Ramos (cell line): ENCODE results near the gene TBC1D9.

Experiments
- in situ Hi-C: fragments of 300-500 bp; cut with MboI; formaldehyde crosslinking; loops from one replicate; pipeline ENCODE4 v1.14.3; 2022; ENCODE audit warnings: low sequenced_read_pairs; ENCODE audit not compliant: unreplicated experiment

Gene TBC1D9

DNA sequence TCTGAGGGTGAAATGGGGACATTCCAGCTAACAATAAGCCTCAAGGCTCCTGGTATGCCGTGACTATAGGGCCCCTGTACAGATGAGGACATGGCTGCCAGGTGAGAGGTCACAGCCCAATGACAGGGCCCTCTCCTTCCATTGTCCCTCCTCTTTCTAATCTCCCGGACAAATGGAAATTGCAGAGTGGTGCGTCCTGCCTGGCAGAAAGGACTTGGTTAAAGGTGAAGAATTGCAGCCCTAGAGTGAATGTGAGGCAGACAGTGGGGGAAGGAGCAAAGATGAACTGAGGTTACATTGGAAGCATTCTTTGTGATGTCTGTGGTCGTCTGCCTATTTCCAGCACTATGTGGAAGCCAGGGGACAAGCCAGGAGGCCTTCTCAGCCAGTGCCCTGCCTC is 180.7 kb downstream of the TBC1D9 start:
- in situ Hi-C loops, result no loop called here

DNA sequence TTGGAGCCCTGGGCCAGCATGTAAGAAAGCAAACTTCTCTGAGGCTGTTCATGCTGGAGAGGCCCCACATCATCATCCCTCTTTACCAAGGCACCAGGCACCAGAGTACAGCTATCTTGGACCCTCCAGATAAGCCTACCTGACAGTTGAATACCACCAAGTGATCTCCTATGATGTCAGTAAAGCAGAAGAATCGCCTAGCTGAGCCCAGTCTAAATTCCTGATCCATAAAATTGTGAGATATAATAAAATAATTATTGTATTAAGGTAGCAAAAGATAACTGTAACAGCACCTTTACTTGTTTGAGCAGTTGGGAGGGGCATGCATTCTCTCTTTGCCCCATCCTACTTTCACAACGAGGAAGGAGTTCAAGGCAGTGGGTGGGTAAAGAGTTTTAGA is 184.6 kb downstream of the TBC1D9 start:
- in situ Hi-C loops, result no loop called here
